HG03060 (cell line): ENCODE data around the gene TDRD5.
"Not testable (repeated sequence)": the region's sequence is repeated elsewhere in the genome, so short reads cannot be mapped to it uniquely, and the experiment has no call there.

Source experiments
- ATAC-seq: cut with Tn5 transposase; IDR thresholded peaks from one replicate; pipeline ENCODE4 v1.9.1; 2021; ENCODE audit warnings: low read depth, moderate number of reproducible peaks; ENCODE audit not compliant: unreplicated experiment

Gene TDRD5

GRCh38 chr1:179599623-179600249, 8.1 kb downstream of the TDRD5 start:
- no peak for ATAC-seq

- no peak for ATAC-seq
Measured at GRCh38 chr1:179601093-179601492, 9.5 kb downstream of the TDRD5 start.

- no peak for ATAC-seq
Measured at GRCh38 chr1:179612361-179612760, 20.7 kb downstream of the TDRD5 start.

- ATAC-seq = no peak
Measured at GRCh38 chr1:179630719-179631118, 39.1 kb downstream of the TDRD5 start.

- no peak for ATAC-seq
Measured at GRCh38 chr1:179632868-179633267, 41.2 kb downstream of the TDRD5 start.

- ATAC-seq = no peak
Measured at GRCh38 chr1:179637211-179637860, 45.7 kb downstream of the TDRD5 start.

- ATAC-seq = no peak
Measured at GRCh38 chr1:179661018-179661417, 69.4 kb downstream of the TDRD5 start.

- ATAC-seq = no peak
Measured at GRCh38 chr1:179663810-179664209, 72.2 kb downstream of the TDRD5 start.

- no peak for ATAC-seq
Measured at GRCh38 chr1:179677882-179678281, 86.2 kb downstream of the TDRD5 start.

- ATAC-seq = not testable (repeated sequence)
Measured at GRCh38 chr1:179694530-179694929, 102.9 kb downstream of the TDRD5 start.

GRCh38 chr1:179702946-179703539, 111.4 kb downstream of the TDRD5 start:
- no peak for ATAC-seq

GRCh38 chr1:179706339-179706941, 114.8 kb downstream of the TDRD5 start:
- no peak for ATAC-seq

- no peak for ATAC-seq
Measured at GRCh38 chr1:179707406-179707805, 115.8 kb downstream of the TDRD5 start.

GRCh38 chr1:179708434-179709195, 117.0 kb downstream of the TDRD5 start:
- ATAC-seq = no peak

- no peak for ATAC-seq
Measured at GRCh38 chr1:179709841-179710329, 118.3 kb downstream of the TDRD5 start.

- ATAC-seq = no peak
Measured at GRCh38 chr1:179714159-179714558, 122.5 kb downstream of the TDRD5 start.

- no peak for ATAC-seq
Measured at GRCh38 chr1:179714623-179715022, 123.0 kb downstream of the TDRD5 start.

GRCh38 chr1:179719272-179719671, 127.6 kb downstream of the TDRD5 start:
- no peak for ATAC-seq

- no peak for ATAC-seq
Measured at GRCh38 chr1:179728271-179728670, 136.6 kb downstream of the TDRD5 start.

GRCh38 chr1:179729881-179730280, 138.2 kb downstream of the TDRD5 start:
- no peak for ATAC-seq

GRCh38 chr1:179731643-179732042, 140.0 kb downstream of the TDRD5 start:
- ATAC-seq = no peak
